ENCODE results near the gene MPEG1.

The MPEG1 gene

DNA sequence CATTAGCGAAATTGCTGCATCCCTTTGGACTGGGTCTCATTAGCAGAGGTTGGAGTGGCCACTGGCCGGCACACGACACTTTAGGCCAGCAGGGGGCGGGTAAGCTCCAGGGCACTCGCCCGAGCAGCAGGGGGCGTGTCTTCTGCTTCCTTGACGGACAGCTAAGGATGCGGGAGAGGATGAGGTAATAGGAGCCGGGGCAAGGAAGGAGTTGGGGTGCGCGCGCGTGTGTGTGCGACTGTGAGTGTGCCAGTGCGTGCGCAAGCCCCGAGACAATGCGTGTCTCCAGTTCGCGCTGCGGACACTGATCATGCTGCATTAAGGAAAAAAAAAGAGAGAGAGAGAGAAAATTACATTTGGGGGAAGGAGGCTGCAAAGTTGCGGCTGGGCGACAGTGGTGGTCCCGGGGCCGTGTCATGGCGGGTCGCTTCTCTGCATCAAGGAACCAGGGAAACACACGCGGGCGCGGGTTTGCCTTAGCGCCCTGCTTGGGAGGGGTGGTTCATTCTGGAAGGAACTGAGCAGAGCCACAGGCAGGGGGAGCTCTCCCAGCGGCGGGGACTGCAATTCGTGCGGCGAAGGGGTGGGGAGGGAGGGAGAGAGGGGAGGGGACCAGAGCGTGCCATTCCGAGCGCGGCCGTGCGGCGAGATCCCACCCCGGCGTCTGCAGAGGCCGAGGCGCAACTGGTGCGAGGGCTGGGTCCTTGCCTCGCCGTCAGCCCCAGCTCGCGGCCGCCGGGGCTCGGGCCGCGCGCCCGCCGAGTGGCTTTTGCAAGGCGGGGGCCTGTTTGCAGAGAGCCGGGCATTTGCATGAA is 41.0 kb downstream of the MPEG1 start, which contains the start of gene DTX4:
Gene DTX4, plus strand, starts transcription at position 625 of the 815 bp plus-strand sequence. CDS start 464 bp downstream, outside the sequence.
- no peaks in the 10 kb centered on the region for H3K9me3 ChIP-seq (ENCODE audit: control insufficient read depth, low read length)
- no peak within 1 kb of the TSS for H3K9ac ChIP-seq
- TF ChIP-seq, protein P1, sequence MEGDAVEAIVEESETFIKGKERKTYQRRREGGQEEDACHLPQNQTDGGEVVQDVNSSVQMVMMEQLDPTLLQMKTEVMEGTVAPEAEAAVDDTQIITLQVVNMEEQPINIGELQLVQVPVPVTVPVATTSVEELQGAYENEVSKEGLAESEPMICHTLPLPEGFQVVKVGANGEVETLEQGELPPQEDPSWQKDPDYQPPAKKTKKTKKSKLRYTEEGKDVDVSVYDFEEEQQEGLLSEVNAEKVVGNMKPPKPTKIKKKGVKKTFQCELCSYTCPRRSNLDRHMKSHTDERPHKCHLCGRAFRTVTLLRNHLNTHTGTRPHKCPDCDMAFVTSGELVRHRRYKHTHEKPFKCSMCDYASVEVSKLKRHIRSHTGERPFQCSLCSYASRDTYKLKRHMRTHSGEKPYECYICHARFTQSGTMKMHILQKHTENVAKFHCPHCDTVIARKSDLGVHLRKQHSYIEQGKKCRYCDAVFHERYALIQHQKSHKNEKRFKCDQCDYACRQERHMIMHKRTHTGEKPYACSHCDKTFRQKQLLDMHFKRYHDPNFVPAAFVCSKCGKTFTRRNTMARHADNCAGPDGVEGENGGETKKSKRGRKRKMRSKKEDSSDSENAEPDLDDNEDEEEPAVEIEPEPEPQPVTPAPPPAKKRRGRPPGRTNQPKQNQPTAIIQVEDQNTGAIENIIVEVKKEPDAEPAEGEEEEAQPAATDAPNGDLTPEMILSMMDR (IDR thresholded peaks at IDR 0.05) = peak; percentile 80
- peak within 1 kb of the TSS; percentile 64 for H3K4me3 ChIP-seq (ENCODE audit: low read depth, low read length)
- no peaks in the 10 kb centered on the region for H3K27me3 ChIP-seq (ENCODE audit: control insufficient read depth, insufficient read depth, low read length)
- H3K27ac ChIP-seq = peak within 1 kb of the TSS; percentile 24
- H2AFZ ChIP-seq = peak within 1 kb of the TSS; percentile 74
- no peaks in the 10 kb centered on the region for H3K79me2 ChIP-seq
- no peaks in the 10 kb centered on the region for H3K36me3 ChIP-seq (ENCODE audit: control insufficient read depth, insufficient read depth, low read length)
- peak within 1 kb of the TSS; percentile 93 for H3K4me2 ChIP-seq (ENCODE audit: low read length)
- H3K4me1 ChIP-seq = peaks cover 2% of the 10 kb centered on the region

GRCh38 chr11:59164028-59164427 is 48.7 kb downstream of the MPEG1 start:
- Histone ChIP-seq H3K79me2 (no peaks in the 10 kb centered on the region), H3K9ac (no peak overlapping the region), H3K27ac (no peak overlapping the region), H3K4me3 (ENCODE audit: low read depth, low read length) (no peak overlapping the region), H3K4me1 (no peaks in the 10 kb centered on the region), H2AFZ (no peak overlapping the region), H3K27me3 (ENCODE audit: control insufficient read depth, insufficient read depth, low read length) (no peaks in the 10 kb centered on the region), H3K9me3 (ENCODE audit: control insufficient read depth, low read length) (no peaks in the 10 kb centered on the region), H3K4me2 (ENCODE audit: low read length) (no peak overlapping the region), H3K36me3 (ENCODE audit: control insufficient read depth, insufficient read depth, low read length) (no peaks in the 10 kb centered on the region)
- TF ChIP-seq, protein P1 (IDR thresholded peaks at IDR 0.05) = no peak

All from parathyroid adenoma (tissue), 2 donors.